ENCODE results near the gene TRAT1.
"Not testable (repeated sequence)": the region's sequence is repeated elsewhere in the genome, so short reads cannot be mapped to it uniquely, and the experiment has no call there.

The TRAT1 gene

DNA sequence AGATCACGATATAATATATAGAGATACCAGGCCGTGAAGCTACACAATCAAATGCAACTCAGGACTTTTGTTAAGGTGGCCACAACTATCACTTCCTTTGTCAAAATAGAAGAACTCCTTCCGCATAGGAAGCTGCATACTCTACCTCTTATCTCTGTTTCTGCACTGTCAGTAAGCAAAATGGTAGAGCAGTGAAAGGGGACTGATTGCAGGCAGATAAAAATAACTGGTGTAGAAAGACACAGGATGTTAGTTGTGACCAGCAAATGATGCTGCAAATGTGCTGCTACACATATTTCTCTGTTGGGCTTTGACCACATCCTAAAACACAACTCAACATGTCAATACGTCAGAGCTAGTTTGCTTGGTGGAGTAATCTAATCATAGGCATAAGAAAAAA is 16.3 kb upstream of the TRAT1 start:
- H3K27ac ChIP-seq = no peak overlapping the region
- TF ChIP-seq, protein P1, sequence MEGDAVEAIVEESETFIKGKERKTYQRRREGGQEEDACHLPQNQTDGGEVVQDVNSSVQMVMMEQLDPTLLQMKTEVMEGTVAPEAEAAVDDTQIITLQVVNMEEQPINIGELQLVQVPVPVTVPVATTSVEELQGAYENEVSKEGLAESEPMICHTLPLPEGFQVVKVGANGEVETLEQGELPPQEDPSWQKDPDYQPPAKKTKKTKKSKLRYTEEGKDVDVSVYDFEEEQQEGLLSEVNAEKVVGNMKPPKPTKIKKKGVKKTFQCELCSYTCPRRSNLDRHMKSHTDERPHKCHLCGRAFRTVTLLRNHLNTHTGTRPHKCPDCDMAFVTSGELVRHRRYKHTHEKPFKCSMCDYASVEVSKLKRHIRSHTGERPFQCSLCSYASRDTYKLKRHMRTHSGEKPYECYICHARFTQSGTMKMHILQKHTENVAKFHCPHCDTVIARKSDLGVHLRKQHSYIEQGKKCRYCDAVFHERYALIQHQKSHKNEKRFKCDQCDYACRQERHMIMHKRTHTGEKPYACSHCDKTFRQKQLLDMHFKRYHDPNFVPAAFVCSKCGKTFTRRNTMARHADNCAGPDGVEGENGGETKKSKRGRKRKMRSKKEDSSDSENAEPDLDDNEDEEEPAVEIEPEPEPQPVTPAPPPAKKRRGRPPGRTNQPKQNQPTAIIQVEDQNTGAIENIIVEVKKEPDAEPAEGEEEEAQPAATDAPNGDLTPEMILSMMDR (conservative IDR thresholded peaks at IDR 0.05) = no peak

DNA sequence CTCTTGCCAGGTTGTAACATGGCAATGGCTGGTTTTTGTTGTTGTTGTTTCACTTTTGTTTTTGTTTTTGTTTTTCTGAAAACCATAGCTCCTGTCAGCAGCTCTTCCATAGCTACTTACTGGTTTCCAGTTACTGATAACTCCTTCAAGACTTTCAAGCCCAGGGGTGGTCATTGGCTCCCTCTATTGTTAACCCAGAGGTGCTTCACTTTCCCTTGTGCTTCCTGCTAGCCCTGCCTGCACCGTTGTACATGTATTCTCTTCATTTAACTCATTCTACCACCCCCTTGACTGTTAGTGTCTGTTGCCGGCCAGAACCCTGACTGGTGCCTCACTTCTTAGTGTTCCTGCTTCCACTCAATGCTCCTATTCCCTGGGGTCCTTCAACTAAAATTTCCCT is 4.2 kb upstream of the TRAT1 start:
- TF ChIP-seq, protein P1 (conservative IDR thresholded peaks at IDR 0.05) = peak; percentile 37
- no peak overlapping the region for H3K27ac ChIP-seq

DNA sequence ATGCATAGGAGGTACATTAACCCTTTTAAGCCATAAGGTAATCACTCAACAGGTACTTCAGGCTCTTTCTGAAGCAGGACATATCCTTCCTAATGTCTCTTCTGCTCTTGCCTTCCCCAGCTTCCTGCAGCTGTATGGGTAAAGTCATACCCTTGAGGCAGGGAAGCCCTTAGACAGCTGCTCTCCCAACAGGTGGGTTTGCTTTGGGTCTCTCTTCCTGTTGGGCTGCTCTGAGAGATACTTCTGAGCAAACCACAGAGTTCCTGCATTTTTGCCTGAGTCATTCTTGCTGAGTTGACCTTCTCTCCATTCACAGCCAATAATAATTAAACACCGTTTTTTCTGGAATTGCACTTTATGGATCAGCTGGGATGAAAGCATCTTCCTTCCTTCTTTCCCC is 2.0 kb upstream of the TRAT1 start:
- TF ChIP-seq, protein P1 (conservative IDR thresholded peaks at IDR 0.05) = no peak
- H3K27ac ChIP-seq = no peak overlapping the region

DNA sequence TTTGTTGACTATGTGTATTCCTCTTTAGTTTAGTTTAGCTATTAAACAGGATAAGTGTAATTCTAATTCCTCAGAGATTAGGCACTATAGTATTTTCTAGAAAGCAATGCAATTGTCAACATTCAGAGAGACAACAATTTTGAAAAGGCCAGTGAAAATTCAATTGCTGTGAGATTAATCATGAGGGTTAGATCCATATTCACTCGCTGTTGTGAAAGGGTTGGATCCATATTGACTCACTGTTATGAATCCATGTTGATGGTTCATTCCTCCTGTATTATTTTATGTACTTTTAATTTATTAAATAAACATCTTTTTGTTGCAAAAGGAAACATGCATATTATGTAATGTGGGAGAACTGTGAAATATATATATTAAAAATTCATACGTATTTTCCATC is 641 bp downstream of the TRAT1 start:
- H3K27ac ChIP-seq = no peak overlapping the region

DNA sequence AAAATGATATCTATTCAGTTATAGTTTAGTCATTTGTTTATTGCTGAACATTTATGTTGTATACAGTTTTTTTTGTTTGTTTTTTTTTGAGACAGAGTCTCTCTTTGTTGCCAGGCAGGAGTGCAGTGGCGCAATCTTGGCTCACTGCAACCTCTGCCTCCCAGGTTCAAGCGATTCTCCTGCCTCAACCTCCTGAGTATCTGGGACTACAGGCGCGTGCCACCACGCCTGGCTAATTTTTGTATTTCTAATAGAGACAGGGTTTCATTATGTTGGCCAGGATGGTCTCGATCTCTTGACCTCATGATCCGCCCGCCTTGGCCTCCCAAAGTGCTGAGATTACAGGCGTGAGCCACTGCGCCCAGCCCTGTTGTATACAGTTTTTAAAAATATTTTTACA is 1.2 kb downstream of the TRAT1 start:
- H3K27ac ChIP-seq = not testable (repeated sequence)

More for the DNA sequence above, 641 bp downstream of the TRAT1 start:
- TF ChIP-seq, protein P1 (conservative IDR thresholded peaks at IDR 0.05) = no peak

DNA sequence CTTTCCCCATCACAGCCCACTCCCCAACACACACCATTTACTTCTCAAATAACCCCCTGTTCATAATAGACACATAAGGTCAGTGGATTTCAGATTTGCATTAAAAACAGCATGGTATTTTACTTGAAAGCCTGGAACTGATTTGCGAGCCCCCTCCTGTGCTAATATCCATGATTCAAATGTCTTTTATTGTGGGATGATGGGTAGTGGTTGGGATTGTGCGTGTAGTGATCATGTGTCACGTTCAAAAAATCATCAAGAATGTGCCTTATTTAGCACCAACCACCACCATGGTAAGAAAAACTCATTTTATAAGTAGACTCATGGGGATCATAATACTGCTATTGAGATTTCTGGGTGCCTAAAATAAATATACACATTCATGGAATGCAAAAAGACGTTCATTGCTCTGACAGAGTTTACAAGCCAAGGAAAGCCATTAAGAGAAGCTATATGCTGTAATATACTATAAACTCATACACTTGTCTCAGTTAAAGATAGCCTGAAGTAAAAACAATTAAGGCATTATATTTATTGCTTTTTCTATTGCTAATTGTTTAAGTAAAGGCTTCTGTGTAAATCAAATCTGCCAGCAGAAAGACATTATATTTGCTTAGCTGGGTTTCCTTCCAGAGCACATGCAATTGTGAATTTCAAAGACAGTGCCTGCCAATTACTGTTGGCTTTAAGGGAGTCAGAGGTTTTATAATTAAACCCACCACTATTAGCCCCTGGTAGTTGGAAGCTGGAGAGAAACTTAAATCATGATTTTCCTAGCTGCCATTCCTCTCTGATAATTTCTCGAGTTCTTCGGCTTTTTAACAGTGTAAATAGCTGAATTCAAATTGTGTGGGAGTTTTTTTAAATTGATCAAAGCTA is 4.0 kb downstream of the TRAT1 start:
- no peak overlapping the region for H3K27ac ChIP-seq
- TF ChIP-seq, protein P1 (conservative IDR thresholded peaks at IDR 0.05) = no peak

DNA sequence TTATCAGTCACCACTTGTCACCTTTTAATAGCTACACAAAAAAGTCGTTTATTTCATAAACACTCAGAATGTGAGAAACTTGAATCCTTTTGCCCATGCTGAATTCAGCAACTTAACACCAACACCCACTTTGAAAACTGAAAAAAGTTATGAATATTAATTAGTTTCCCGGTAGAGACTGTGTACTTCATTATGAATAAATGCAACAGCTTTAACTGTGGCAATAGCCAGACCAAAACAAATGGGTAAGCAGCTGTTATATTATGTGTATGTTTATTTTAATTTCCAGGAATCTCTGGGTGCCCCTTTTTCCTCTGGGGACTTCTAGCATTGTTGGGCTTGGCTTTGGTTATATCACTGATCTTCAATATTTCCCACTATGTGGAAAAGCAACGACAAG is 7.8 kb downstream of the TRAT1 start:
- TF ChIP-seq, protein P1 (conservative IDR thresholded peaks at IDR 0.05) = no peak
- no peak overlapping the region for H3K27ac ChIP-seq

DNA sequence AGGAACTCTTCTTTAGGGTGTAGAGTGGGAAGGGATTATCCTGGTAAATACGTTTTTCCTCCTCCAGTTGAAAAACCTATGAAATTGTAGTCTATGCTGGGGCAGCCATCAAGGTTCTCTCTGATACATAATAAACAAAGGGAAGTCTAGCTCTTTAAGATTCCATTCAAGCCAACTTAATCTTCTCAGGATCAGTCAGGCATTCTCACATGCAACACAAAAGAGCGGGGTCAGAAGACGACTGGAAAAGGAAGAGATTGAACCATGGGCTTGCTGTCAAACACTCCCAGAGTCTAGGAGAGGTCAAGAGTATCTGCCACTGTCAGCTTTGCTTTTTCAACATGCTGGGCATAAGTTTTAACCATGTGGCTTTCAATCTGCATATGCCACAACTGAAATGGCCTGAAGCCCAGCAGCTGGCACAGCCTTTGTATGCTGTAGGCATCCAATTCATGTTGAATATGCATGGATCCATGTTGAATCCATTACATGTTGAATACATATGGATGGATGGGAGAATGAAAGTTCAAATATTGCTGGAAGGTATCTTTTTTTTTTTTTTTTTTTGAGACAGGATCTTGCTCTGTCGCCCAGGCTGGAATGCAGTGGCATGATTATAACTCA is 8.5 kb downstream of the TRAT1 start:
- TF ChIP-seq, protein P1 (conservative IDR thresholded peaks at IDR 0.05) = no peak
- no peak overlapping the region for H3K27ac ChIP-seq
